ENCODE results near the gene RAB11A.
"Not testable (repeated sequence)": the region's sequence is repeated elsewhere in the genome, so short reads cannot be mapped to it uniquely, and the experiment has no call there.

GRCh38 chr15:65867933-65868332, 1.4 kb upstream of the RAB11A start:
- TF ChIP-seq NFYB (CRISPR knock-in tag; conservative IDR thresholded peaks at IDR 0.05; ENCODE audit: low read depth); ATF3 (CRISPR knock-in tag; conservative IDR thresholded peaks at IDR 0.05): not testable (repeated sequence)

Data from WTC11 (cell line).